Upper lobe of right lung (tissue), 1 donor: ENCODE results near the gene NMRK1. TPM values are rescaled to one million over a fixed set of nuclear protein-coding genes. Genes with fewer than 3 reads are reported as not detected.

ENCODE experiments used
- ATAC-seq: fragments of 200-7000 bp; cut with Tn5 transposase; one replicate; pipeline ENCODE4 v1.9.1; 2020; ENCODE audit warnings: mild to moderate bottlenecking, moderate library complexity
- DNase-seq: peaks from one replicate; pipeline ENCODE4 v3.0.0-alpha.2; 2020
- H3K27ac ChIP-seq: fragments of 200-600 bp; one replicate; pipeline ENCODE4 v1.8.0; 2022
- H3K27me3 ChIP-seq: fragments of 200-600 bp; one replicate; pipeline ENCODE4 v1.8.0; 2022; ENCODE audit warnings: mild to moderate bottlenecking
- H3K36me3 ChIP-seq: fragments of 200-600 bp; one replicate; pipeline ENCODE4 v1.8.0; 2022
- H3K4me1 ChIP-seq: fragments of 200-600 bp; one replicate; pipeline ENCODE4 v1.8.0; 2022
- H3K4me3 ChIP-seq: fragments of 200-600 bp; one replicate; pipeline ENCODE4 v1.8.0; 2022; ENCODE audit warnings: mild to moderate bottlenecking
- H3K9me3 ChIP-seq: fragments of 200-600 bp; one replicate; pipeline ENCODE4 v1.8.0; 2022
- intact Hi-C: fragments of 100-400 bp; cut with DNase I; formaldehyde crosslinking; loops from one replicate; pipeline ENCODE4 v1.11.0; 2022
- total RNA-seq: library from RNA; stranded (reverse); fragmentation: NEBNext Ultra II Directional; extraction: Animal tissue kit (Norgen Biotek cat#: 25700); gene quantifications from one replicate; pipeline ENCODE4 v1.2.1, GENCODE V29; 2021
- TF ChIP-seq, protein P1 (sequence below): fragments of 200-600 bp; IDR thresholded peaks from one replicate; pipeline ENCODE4 v1.8.0; 2022; ENCODE audit warnings: antibody characterized with exemption
- donor health status: DM: no; HTN: yes; CAD: no; lungs with severe emphysema.

The NMRK1 gene
- total RNA-seq, 1 donor from 2014 or later, result 40.4 TPM

DNA sequence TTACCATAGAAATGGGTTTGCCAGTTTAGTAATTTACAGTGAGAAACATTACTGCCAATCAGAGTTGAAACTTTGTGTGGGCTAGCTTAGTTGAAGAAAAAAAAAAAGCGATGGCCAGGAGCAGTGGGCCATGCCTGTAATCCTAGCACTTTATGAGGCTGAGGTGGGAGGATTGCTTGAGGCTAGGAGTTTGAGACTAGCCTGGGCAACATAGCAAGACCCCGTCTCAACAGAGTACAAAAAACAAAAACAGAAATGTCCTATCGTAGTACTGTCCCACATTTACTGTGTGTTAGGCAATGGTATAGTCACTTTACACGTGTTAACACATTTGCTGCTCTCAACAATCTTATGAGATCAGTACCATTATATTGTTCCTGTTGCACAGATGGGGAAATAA is 2.6 kb upstream of the NMRK1 start:
- Histone ChIP-seq H3K27me3 (no peaks in the 10 kb centered on the region), H3K9me3 (no peaks in the 10 kb centered on the region), H3K4me3 (peak overlapping the region; percentile 21), H3K4me1 (peaks cover 62% of the 10 kb centered on the region), H3K36me3 (no peaks in the 10 kb centered on the region), H3K27ac (peak overlapping the region; percentile 37)
- intact Hi-C loops, result no loop called here
- TF ChIP-seq, protein P1, sequence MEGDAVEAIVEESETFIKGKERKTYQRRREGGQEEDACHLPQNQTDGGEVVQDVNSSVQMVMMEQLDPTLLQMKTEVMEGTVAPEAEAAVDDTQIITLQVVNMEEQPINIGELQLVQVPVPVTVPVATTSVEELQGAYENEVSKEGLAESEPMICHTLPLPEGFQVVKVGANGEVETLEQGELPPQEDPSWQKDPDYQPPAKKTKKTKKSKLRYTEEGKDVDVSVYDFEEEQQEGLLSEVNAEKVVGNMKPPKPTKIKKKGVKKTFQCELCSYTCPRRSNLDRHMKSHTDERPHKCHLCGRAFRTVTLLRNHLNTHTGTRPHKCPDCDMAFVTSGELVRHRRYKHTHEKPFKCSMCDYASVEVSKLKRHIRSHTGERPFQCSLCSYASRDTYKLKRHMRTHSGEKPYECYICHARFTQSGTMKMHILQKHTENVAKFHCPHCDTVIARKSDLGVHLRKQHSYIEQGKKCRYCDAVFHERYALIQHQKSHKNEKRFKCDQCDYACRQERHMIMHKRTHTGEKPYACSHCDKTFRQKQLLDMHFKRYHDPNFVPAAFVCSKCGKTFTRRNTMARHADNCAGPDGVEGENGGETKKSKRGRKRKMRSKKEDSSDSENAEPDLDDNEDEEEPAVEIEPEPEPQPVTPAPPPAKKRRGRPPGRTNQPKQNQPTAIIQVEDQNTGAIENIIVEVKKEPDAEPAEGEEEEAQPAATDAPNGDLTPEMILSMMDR, result no peak
- DNase-seq (no peak), ATAC-seq (no peak)

DNA sequence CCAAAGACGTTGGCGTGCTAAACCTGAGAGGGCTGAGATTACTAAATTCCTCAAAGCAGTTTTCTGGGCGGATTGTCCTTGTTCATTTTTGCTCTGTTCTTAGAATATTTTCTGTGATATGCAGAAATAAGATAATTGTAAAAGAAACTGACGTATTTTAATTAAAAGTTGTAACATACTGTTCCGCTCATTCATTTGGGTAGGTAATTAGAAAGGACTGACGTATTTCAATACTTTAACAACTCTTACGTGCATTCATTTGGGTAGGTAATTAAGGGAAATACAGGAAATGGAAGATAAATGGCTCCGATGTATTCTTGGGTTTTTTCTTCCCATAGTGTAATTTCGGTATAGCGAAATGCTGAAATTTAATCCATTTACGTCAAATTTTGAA is 1.4 kb upstream of the NMRK1 start:
- H3K27ac ChIP-seq, result peak overlapping the region; percentile 99

DNA sequence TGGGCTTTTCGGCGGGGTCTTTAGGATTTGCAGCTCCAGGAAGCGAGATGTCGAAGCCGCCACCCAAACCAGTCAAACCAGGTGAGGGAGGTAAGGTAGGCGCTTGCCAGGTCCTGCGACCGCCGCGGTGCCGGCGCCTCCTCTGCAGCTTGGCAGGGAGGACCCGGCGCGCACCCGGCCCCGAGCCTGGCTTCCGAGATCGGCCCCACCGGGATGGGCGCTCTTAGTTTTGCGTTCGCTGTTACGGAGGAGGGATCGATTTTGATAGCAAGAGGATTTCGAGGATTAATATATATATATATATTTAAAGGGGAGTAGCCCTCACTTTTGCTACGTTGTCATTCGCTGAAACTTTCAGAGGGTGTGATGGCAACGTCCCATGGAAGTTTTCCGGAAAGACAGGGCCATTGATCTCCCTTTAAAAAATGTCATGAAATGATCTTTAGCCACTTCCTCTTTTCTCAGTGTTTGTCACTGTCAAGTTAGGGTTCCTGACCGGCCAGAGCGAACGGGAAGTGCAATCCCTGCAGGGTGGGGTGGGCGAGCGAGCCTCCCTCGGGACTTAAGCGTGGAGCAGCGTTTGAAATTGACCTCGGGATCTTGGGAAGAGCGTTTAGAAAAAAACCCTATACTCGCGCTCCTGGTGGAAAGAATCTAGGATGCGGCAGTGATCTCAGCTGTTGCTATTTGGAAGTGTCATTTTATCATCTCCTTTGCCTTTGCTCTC is 854 bp upstream of the NMRK1 start:
- Histone ChIP-seq H3K36me3 (no peaks in the 10 kb centered on the region), H3K27ac (peak overlapping the region; percentile 99), H3K4me3 (peak overlapping the region; percentile 100), H3K27me3 (no peaks in the 10 kb centered on the region), H3K4me1 (peaks cover 61% of the 10 kb centered on the region), H3K9me3 (no peaks in the 10 kb centered on the region)
- intact Hi-C loops, result no loop called here
- TF ChIP-seq, protein P1, result no peak
- ATAC-seq, result peak; percentile 46
- DNase-seq, result peak; percentile 87

More for the DNA sequence above, 1.4 kb upstream of the NMRK1 start:
- DNase-seq (no peak), ATAC-seq (no peak)
- H3K4me1 ChIP-seq, result peaks cover 60% of the 10 kb centered on the region
- H3K4me3 ChIP-seq, result peak overlapping the region; percentile 100
- TF ChIP-seq, protein P1, result no peak
- no peaks in the 10 kb centered on the region for H3K27me3 ChIP-seq
- H3K36me3 ChIP-seq, result no peaks in the 10 kb centered on the region
- intact Hi-C loops, result no loop called here
- H3K9me3 ChIP-seq, result no peaks in the 10 kb centered on the region

DNA sequence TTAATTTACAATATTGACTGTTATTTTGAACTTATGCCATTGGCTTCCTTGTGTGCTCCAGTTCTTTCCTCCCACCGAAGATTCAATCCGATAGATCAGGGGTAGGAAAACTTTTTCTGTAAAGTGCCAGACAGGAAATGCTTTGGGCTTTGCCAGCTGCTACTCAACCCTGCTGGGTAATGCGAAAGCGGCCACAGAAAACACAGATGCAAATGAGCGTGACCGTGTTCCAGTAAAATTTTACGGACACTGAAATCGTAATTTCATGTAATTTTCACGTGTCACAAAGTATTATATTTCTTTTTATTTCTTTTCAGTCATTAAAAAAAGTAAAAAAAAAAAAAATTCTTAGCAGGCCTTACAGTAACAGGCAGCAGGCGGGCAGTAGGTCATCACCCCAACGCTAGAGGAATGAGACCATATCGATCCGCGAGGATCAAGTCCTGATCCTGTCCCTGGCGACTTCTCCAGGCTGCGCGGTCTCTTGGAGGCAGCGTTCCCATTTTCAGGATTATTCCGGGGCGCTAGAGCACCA is 599 bp downstream of the NMRK1 start:
- Histone ChIP-seq H3K9me3 (no peaks in the 10 kb centered on the region), H3K36me3 (peaks cover 5% of the 10 kb centered on the region), H3K4me3 (peak overlapping the region; percentile 100), H3K27ac (peak overlapping the region; percentile 99), H3K4me1 (peaks cover 64% of the 10 kb centered on the region), H3K27me3 (no peaks in the 10 kb centered on the region)
- no peak for ATAC-seq
- intact Hi-C loops, result no loop called here
- TF ChIP-seq, protein P1, result no peak
- no peak for DNase-seq

DNA sequence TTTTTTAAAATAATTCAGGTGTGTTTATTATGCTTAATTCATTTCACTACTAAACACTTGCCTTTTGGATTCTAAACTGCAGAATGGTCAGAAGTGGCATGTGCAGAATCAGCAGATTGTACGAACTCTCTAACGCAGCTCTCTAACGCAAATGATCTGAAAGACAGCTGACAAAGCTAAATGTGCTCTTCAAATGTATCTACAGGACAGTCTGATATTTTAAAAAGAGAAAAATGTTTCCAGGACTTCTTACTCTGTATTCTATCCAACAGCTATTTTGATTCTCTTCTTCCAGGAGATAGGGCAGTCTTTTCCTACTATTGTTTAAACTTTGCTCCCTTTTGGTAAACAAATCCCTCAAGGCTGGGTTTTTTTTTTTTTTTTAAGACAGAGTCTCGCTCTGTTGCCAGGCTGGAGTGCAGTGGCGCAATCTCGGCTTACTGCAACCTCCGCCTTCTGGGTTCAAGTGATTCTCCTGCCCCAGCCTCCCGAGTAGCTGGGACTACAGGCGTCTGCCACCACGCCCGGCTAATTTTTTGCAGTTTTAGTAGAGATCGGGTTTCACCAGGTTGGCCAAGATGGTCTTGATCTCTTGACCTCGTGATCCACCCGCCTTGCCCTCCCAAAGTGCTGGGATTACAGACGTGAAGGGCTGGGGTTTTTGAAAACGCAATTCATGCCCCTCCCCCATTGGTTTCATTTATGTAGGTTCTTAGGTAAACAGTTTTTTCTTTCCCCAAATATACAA is 1.2 kb downstream of the NMRK1 start:
- intact Hi-C loops, result no loop called here
- DNase-seq (peak; percentile 74), ATAC-seq (no peak)
- Histone ChIP-seq H3K27ac (peak overlapping the region; percentile 99), H3K27me3 (no peaks in the 10 kb centered on the region), H3K4me1 (peaks cover 58% of the 10 kb centered on the region), H3K4me3 (peak overlapping the region; percentile 100), H3K9me3 (no peaks in the 10 kb centered on the region), H3K36me3 (peaks cover 11% of the 10 kb centered on the region)
- TF ChIP-seq, protein P1, result no peak
